Hematopoietic multipotent progenitor cell (in vitro differentiated cells): ENCODE measurements around the gene GRK4. TPM values are rescaled to one million over a fixed set of nuclear protein-coding genes. Genes with fewer than 3 reads are reported as not detected.
A peak's percentile ranks its signal among the peaks of the same experiment; 100 is the strongest.
"Not testable (repeated sequence)": the region's sequence is repeated elsewhere in the genome, so short reads cannot be mapped to it uniquely, and the experiment has no call there.

Source experiments
- DNase-seq, 3 donors: peaks; one replicate each; pipeline ENCODE4 v3.0.0-alpha.2; 2011 to 2015; ENCODE audit warnings: low read depth in 2 of 3, low spot score in 2 of 3
- total RNA-seq: library from RNA; depleted of rRNA; stranded (reverse); fragments of >200 nt; gene quantifications from one replicate; pipeline ENCODE4 v1.2.3, GENCODE V29; 2012

GRK4 gene
- total RNA-seq, 1 donor, result 9.4 TPM

DNA sequence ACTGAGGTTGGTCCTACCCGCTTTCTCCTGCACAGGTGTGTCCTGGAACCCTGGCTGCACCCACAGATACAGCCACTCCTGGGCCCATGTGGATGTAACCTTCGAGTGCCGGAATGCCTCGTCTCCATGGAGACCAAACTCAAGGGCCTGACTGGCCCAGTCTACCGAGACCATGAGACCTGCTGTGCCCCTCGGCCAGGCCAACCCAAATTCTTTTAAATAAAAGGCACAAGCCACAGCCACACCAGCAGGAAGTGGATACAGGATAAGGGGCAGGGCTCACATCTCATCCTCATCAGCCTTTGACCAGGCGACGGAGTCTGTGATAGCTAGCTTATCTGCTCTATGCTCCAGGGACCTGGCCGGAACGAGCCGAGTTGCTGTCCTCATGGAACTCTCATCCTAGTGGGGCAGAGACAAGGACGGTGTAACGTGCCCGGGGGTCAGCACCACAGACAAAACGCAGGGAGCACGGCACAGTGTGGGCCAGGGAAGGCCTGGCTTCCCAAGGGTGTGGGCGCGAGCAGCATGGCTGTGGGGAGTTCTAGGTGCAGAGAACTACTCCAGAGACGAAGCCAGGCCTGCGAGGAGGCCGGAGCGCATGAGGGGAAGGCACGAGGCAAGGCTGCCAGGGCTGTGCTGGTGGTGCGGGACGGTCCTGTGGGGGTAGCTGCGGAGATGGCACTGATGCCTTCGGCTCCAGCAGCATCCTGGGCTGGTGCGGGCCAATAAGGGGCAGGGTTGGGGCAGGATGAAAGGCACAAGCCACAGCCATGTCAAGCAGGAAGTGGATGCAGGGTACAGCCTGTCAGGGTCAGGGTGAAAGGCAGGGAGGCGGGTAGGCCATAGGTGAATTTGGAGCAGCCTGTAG, 22.9 kb upstream of the GRK4 start:
- DNase-seq, result no peak

DNA sequence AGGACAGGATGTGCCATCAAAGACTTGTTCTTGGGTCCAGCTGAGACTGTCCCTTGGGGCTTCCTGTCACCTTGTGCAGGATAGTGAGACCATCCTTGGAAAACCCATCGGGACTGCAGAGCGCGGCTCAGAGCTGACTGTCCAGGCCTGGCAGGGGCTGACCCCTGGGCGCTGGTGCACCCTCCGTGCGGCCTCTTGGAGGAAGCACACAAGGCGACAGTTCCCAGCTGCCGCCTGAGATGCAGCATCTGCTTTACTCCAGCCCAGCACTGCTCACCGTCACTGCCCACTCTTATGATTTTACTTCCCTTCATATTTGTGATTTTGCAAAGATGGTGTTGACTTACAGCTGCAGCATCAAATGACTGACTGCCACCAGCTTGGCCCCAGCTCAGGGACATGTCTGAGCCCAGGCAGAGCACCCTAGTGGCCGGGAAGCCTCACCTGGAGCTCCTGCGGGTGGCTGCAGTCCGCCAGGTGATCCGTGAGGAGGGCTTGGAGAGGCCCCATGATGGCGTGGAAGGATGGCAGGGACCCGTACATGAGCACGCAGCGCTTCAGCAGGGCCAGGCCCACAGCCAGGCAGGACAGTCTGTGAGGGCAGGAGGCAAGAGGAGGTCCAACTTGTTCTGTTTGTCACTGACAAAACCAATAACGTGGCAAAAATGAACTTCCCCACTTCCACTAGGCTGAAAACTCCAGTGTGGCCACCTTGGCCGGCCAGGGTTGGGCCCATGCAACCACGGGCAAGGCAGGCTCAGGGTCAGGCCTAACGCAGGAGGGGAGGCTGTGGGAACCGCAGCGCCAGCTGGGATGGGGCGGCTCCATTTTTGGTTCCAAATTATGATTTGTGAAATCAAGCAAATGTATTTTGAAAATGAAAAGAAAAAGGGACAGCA, 22.0 kb upstream of the GRK4 start:
- DNase-seq, result no peak

DNA sequence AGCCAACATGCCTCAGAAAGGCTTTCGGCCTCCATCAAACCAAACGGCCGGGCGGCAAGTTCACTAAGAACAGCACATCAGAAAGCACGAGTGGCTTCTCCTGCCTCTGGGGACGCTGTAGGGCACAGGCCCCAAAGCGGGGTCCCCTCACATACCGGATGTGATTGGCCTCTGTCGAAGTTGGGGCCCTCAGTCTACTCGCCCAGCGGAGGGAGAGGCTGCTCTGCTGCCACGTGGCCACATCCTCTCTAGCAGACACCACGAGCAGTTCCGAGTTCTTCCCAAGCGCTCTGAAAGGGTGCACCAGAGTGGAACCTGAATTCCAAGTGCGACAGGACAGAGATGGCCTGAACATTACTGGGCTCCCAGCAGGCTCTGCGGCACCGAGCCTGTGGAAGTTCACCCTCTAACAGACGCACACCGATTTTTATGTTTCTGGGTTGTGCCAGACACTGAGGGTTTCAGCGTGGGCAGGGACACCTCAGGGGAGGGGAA, 21.3 kb upstream of the GRK4 start:
- no peak for DNase-seq

DNA sequence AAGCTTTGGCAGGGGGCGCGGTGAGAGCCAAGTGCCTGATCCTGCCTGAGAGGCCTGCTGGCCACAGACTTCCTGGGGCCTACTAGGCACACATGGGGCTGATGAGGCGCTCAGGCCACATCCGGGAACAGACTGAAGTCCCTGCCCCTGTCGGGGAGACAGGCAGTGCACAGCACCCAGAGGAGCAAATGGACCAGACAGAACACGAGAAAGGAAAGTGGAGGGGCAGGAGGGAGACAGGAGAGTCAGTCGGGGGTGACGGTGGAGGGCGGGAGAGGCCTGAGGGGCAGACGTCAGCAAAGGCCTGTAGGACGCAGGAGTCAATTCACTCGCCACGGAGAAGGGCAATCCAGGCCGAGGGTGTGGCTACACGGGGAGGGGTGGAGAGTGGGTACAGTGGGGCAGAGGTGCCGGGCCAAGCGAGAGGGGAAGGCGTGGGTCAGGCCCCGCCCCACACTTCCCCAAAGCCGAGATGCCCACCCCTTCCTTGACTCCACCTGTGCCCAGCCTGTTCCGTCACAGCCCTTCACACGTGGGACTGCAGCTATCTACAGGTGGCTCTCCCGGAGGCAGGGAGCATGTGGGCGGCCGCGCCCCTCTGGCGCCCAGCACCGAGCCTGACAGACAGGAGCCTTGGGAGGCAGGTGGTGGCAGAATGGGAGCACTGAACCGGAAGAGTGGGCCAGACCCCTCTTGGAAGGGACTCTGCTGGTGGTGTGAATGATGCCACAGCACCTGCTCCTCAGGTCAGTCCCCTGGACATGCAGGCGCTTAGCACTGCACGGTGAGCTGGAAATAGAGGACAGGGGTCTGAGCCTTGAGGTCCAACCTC, 20.6 kb upstream of the GRK4 start:
- DNase-seq, result no peak

DNA sequence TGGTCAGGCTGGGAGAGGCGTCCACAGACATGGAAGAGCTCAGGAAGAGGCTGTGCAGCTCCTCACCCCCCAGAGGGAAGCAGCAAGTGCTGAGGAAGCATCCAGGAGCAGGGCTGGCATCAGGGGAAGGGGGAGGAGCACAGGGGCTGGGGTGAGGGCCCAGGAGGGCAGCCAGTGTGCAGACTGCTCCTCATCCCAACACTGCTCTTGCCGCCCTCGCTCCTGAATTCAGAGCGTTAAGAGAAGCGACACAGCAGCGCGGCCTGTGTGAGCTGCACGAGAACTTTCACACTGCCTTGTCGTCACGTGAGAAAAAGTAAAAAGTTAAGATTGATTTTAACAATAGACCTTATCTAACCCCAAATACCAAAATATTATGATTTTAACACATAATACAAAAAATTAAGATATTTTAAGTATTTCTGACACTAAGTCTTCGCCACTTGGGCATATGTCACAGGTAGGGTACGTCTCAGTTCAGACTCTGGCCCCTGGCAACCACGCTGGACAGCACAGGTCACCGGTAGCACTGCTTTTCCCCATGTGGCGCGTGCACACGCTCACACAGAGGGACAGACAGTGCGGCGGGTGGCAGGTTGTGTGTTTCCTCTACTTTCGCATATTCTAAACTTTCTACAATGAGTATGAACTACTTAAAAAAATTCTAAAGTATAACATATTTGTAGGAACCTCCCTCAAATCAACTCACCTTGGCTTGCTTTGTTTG, 19.8 kb upstream of the GRK4 start:
- no peak for DNase-seq

DNA sequence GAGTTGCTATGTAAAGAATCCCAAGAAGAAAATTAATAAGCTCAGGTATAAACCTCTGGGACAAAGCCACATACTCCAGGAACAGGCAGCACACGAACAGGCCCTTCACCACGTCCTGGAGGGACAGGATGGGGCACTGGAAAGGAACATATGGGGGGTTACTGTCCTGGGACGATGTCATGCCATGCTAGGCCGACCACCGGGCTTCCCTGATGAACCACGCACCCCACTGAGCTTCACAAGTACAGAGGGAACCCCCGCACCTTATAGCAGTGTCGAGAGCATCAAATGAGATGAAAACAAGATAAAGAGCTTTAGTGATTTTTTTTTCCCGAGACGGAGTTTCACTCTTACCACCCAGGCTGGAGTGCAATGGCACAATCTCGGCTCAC, 19.3 kb upstream of the GRK4 start:
- no peak for DNase-seq

- DNase-seq, result no peak
These were observed 18.5 kb upstream of the GRK4 start for GRCh38 chr4:2944586-2945526.

- DNase-seq, result not testable (repeated sequence)
These were observed 17.5 kb upstream of the GRK4 start for GRCh38 chr4:2945619-2946604.

DNA sequence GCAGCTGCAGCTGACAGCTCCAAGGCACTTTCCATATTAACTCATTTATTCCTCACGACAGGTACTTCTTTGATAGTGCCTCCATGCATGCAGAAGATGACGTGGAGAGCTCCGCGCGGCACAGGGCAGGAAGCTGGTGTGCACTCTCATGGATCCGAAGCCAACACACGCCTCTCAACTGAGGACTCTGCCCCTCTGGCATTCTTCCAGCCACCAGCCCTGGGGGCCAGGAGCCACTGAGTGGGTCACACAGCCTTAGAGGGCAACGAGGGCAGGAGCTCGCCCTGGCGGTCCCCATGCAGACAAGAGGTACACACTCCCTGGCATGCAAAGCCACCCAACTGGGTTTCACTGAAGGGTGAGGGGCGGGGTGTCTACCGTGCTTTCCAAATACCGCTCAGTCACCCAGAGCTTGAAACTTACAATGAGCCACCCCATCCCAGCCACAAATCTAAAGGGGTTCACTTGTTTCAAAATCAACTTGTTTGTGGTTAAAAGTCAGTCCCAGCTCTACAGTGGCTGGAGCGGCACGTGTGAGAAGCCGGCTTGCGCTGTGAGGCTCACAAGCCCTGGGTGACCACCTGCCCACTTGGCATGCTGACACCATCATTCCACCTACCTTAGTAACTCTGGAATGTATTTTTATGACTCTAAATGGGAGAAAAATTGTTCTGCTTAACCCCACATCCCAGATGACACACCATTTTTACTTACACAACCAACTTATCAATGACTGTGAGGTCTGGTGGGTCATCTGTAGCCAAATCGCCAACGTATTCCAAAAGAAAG, 16.4 kb upstream of the GRK4 start:
- no peak for DNase-seq

DNA sequence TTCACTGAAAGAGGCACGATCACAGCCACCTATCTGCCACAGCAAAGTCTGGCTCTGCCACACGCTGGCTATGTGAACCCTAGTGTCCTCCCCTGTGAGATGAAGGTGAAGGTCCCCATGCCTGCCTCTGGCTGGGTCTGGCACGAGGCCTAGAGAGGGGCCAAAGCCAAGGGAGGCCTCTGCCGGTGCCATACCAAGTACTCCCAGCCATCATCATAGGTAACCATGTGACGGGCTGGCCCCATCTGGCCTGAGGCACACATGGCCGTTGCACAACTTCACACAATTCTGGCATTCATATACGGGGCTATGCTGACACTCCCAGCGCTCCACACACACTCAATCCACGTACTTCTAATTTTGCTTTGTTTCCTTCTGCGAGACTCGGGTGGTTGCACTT, 15.4 kb upstream of the GRK4 start:
- no peak for DNase-seq

DNA sequence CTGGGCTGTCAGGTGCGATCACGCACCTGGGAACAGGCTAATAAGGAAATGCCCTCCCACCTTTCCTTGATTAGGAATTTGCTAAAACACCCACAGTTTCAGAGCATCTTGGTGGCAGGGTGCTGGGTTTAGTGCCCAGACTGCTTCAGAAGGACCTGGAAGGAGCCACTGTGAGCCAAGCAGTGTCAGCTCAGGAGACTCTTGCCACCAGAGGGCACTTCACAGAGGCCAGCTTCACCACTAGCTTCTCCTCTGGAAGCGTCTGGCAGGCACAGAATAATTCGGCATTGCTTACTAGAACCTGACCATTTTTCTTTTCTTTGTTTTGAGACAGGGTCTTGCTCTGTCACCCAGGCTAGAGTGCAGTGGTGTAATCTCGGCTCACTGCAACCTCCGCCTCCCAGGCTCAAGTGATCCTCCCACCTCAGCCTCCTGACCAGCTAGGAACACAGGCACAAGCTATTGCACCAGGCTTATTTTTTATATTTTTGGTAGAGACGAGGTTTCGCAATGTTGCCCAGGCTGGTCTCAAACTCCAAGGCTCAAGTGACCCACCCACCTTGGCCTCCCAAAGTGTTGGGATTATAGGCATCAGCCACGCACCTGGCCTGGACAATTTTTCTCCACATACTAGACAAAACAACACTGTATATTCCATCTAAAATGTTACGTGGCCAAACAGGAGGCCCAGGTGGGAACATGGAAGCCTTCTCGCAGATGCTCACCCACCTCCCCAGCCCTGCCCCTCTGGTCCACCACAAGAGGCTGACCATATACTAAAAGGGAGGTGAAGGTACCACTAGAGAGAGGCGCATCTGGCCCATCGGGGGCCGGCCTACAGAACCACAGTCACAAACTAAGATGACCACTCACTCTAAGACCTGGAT, 14.2 kb upstream of the GRK4 start:
- DNase-seq, result peak in 1 of 3 donors; percentile 55

- no peak for DNase-seq
These were observed 13.6 kb upstream of the GRK4 start for GRCh38 chr4:2949782-2950125.

DNA sequence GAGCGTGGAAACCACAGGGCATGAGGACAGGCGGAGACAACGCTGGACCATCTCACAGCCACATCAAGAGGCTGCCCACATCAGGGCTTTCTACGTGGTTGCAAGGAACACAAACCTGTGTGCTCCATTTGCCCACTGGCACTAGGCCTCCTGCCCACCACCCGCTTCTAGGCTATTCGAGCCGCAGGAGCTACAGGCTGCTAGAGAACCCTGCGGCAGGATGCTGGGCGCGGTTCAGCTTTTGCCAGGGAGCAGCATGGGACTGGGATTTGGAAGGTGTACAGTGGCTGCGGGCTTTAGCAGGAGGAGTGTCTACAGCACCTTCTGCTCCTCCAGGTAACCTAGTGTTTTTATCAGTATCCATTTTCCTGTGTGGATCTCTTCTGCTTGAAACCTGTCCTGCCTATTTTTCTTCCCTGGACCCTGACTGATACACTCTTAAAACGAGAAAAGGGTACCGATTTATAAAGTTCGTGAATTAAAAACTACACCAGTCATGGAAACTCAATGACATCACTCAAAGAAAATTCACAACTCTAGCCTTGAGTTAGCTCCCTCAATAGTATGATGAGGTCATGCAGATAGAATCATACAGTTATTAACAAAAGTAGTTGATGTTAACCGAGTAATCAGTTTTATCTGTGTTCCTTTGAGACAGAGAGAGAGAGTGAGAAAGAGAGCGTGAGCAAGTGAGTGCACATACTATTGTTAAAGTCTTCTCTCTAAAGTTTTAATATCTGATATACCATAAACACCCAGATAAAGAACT, 13.0 kb upstream of the GRK4 start:
- DNase-seq, result no peak

DNA sequence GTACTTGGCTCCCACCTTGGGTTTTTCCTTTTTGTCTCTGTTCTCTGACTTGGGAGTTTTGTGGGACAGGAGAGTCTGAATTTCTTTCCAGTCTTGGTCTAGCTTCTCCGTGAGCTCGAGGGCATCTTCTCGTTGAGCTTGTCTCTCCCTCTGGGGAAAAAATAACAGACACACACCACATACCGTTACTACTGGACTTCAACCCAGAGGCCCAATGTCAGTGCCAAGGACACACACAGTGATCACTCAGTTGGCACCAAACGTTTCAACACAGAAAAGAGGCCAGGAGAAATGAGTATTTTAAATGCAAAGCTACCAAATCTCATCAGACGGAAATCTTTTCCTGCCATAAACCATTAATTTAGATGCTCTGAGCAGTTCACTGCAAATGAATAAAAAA, 9.9 kb upstream of the GRK4 start:
- DNase-seq, result no peak
